Measurements from ENCODE around the gene BMP6. TPM values are rescaled to one million over a fixed set of nuclear protein-coding genes. Genes with fewer than 3 reads are reported as not detected.

BMP6 gene
- total RNA-seq, 1 donor from 2014 or later: 2.1 TPM

DNA sequence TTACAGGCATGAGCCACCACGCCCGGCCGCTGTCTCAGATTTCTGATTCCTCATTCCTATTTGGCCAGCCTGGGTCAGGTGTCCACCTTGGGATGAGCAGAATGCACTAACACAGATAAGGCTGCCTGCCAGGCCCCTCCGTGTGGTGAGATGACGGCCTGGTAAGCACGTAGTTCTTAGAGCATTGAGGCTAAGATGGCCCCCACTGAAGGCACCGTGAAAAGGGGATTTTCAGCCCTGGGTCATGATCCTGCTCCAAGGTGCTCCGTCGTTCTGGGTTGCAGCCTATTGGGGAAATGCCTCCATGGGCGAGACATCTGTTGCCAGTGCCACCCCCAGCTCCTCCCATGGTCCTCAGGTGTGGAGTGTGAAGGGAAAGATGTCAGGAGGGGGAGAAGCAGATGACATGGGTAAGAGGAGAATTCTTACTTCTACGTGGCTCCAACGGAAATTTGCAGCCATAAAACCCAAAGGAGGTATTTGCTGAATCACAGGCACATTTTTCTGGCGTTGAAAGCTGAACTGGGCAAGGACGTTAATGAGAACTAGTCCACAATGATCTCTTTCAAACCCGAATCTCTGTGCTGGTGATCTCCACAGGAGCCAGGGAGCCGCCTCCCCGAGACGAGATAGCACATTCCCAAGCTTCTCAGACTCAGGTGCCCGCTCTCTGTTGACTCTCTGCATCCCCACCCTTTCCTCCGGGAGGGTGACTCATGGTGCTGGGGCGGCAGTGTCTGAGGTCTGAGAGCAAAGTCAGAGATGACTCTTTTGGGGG, 34.0 kb upstream of the BMP6 start:
- no peak overlapping the region for H3K4me3 ChIP-seq (ENCODE audit: low read length in 3 of 3)
- peaks cover 0 to 6% (median 2%) of the 10 kb centered on the region in 3 donors for H3K27me3 ChIP-seq (ENCODE audit: control insufficient read depth in 3 of 3, insufficient read depth in 3 of 3, low read length in 3 of 3)
- H3K27ac ChIP-seq (ENCODE audit: low read depth, low read length): no peak overlapping the region
- H3K36me3 ChIP-seq (ENCODE audit: control insufficient read depth in 3 of 3, insufficient read depth in 3 of 3, low read length in 3 of 3): no peaks in the 10 kb centered on the region
- H3K4me1 ChIP-seq (ENCODE audit: control insufficient read depth in 3 of 3, insufficient read depth in 3 of 3, low read length in 3 of 3): no peaks in the 10 kb centered on the region
- H3K9ac ChIP-seq (ENCODE audit: low read depth in 1 of 3, low read length in 3 of 3): no peak overlapping the region
- no peaks in the 10 kb centered on the region for H3K9me3 ChIP-seq (ENCODE audit: control insufficient read depth in 3 of 3, low read length in 3 of 3)

DNA sequence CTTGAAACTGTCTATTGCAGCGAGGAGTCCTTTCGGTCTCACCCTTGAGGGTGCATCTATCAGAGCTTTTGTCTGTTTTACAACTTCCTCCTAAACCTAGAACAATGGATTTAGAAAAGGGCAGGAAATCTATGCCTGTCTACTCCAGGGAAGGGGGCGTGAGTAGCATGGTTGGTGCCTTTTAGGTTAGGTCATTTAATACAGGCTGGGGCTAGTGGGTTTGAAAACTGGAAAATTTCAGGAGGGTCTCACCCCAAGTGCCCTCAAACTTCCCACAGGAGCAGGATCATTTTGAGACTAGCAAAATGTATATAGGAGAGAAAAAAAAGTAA, 33.5 kb upstream of the BMP6 start:
- Histone ChIP-seq H3K9ac (ENCODE audit: low read depth in 1 of 3, low read length in 3 of 3) (no peak overlapping the region), H3K4me3 (ENCODE audit: low read length in 3 of 3) (no peak overlapping the region), H3K4me1 (ENCODE audit: control insufficient read depth in 3 of 3, insufficient read depth in 3 of 3, low read length in 3 of 3) (no peaks in the 10 kb centered on the region), H3K27ac (ENCODE audit: low read depth, low read length) (no peak overlapping the region), H3K36me3 (ENCODE audit: control insufficient read depth in 3 of 3, insufficient read depth in 3 of 3, low read length in 3 of 3) (no peaks in the 10 kb centered on the region), H3K9me3 (ENCODE audit: control insufficient read depth in 3 of 3, low read length in 3 of 3) (no peaks in the 10 kb centered on the region), H3K27me3 (ENCODE audit: control insufficient read depth in 3 of 3, insufficient read depth in 3 of 3, low read length in 3 of 3) (peaks cover 0 to 6% (median 2%) of the 10 kb centered on the region in 3 donors)

DNA sequence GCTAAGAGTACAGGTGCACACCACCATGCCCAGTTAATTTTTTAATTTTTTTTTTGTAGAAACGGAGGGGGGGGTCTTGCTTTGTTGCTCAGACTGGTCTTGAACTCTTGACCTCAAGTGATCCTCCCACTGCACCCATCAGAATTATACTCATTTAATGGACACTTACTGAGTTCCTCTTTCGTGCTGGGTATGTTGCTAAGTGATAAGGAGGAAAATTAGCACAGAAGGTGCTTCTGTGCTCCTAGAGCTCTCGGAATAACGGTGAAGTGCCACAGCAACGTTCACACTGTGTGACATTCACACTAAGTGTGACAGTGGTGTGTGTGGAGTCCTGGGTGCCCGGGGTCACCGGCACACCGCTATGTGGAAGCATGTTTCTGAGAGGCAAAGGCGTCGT, 32.1 kb upstream of the BMP6 start:
- Histone ChIP-seq H3K36me3 (ENCODE audit: control insufficient read depth in 3 of 3, insufficient read depth in 3 of 3, low read length in 3 of 3) (no peaks in the 10 kb centered on the region), H3K9me3 (ENCODE audit: control insufficient read depth in 3 of 3, low read length in 3 of 3) (no peaks in the 10 kb centered on the region)

GRCh38 chr6:7696061-7696460, 29.8 kb upstream of the BMP6 start:
- Histone ChIP-seq H3K27me3 (ENCODE audit: control insufficient read depth in 3 of 3, insufficient read depth in 3 of 3, low read length in 3 of 3) (peaks cover 0 to 2% (median 0%) of the 10 kb centered on the region in 3 donors), H3K9me3 (ENCODE audit: control insufficient read depth in 3 of 3, low read length in 3 of 3) (no peaks in the 10 kb centered on the region), H3K9ac (ENCODE audit: low read depth in 1 of 3, low read length in 3 of 3) (no peak overlapping the region), H3K27ac (ENCODE audit: low read depth, low read length) (no peak overlapping the region), H3K4me3 (ENCODE audit: low read length in 3 of 3) (no peak overlapping the region), H3K4me1 (ENCODE audit: control insufficient read depth in 3 of 3, insufficient read depth in 3 of 3, low read length in 3 of 3) (no peaks in the 10 kb centered on the region), H3K36me3 (ENCODE audit: control insufficient read depth in 3 of 3, insufficient read depth in 3 of 3, low read length in 3 of 3) (no peaks in the 10 kb centered on the region)

More for the DNA sequence above, 32.1 kb upstream of the BMP6 start:
- Histone ChIP-seq H3K27ac (ENCODE audit: low read depth, low read length) (no peak overlapping the region), H3K27me3 (ENCODE audit: control insufficient read depth in 3 of 3, insufficient read depth in 3 of 3, low read length in 3 of 3) (peaks cover 0 to 6% (median 2%) of the 10 kb centered on the region in 3 donors), H3K4me3 (ENCODE audit: low read length in 3 of 3) (no peak overlapping the region), H3K4me1 (ENCODE audit: control insufficient read depth in 3 of 3, insufficient read depth in 3 of 3, low read length in 3 of 3) (no peaks in the 10 kb centered on the region), H3K9ac (ENCODE audit: low read depth in 1 of 3, low read length in 3 of 3) (no peak overlapping the region)

GRCh38 chr6:7697432-7697819, 28.5 kb upstream of the BMP6 start:
- Histone ChIP-seq H3K9ac (ENCODE audit: low read depth in 1 of 3, low read length in 3 of 3) (no peak overlapping the region), H3K4me3 (ENCODE audit: low read length in 3 of 3) (no peak overlapping the region), H3K36me3 (ENCODE audit: control insufficient read depth in 3 of 3, insufficient read depth in 3 of 3, low read length in 3 of 3) (no peaks in the 10 kb centered on the region), H3K27ac (ENCODE audit: low read depth, low read length) (no peak overlapping the region), H3K9me3 (ENCODE audit: control insufficient read depth in 3 of 3, low read length in 3 of 3) (no peaks in the 10 kb centered on the region), H3K27me3 (ENCODE audit: control insufficient read depth in 3 of 3, insufficient read depth in 3 of 3, low read length in 3 of 3) (no peaks in the 10 kb centered on the region), H3K4me1 (ENCODE audit: control insufficient read depth in 3 of 3, insufficient read depth in 3 of 3, low read length in 3 of 3) (no peaks in the 10 kb centered on the region)

GRCh38 chr6:7697820-7698623, 27.9 kb upstream of the BMP6 start:
- no peaks in the 10 kb centered on the region for H3K36me3 ChIP-seq (ENCODE audit: control insufficient read depth in 3 of 3, insufficient read depth in 3 of 3, low read length in 3 of 3)
- H3K27ac ChIP-seq (ENCODE audit: low read depth, low read length): no peak overlapping the region
- H3K9me3 ChIP-seq (ENCODE audit: control insufficient read depth in 3 of 3, low read length in 3 of 3): no peaks in the 10 kb centered on the region
- H3K4me1 ChIP-seq (ENCODE audit: control insufficient read depth in 3 of 3, insufficient read depth in 3 of 3, low read length in 3 of 3): no peaks in the 10 kb centered on the region
- H3K9ac ChIP-seq (ENCODE audit: low read depth in 1 of 3, low read length in 3 of 3): no peak overlapping the region
- H3K4me3 ChIP-seq (ENCODE audit: low read length in 3 of 3): no peak overlapping the region
- H3K27me3 ChIP-seq (ENCODE audit: control insufficient read depth in 3 of 3, insufficient read depth in 3 of 3, low read length in 3 of 3): no peaks in the 10 kb centered on the region

DNA sequence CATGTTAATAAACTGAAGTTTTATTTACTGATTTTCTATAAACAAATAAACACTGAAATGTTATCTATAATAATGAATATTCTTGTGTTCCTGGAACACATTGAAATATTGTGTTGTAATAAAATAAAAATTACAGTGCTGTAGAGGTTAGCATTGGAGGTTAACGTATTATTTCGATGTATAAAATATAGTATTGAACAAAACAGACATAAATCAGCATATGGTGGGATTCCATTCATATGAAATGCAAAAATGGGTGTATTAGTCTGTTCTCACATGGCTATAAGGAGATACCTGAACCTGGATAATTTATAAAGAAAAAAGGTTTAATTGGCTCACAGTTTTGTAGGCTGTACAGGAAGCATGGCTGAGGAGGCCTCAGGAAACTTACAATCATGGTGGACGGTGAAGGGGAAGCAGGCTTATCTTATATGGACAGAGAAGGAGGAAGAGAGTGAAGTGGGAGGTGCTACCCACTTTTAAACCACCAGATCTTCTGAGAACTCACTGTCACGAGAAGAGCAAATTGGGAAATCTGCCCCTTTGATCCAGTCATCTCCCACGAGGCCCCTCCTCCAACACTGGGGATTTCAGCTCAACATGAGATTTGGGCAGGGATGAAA, 24.6 kb upstream of the BMP6 start:
- Histone ChIP-seq H3K4me1 (ENCODE audit: control insufficient read depth in 3 of 3, insufficient read depth in 3 of 3, low read length in 3 of 3) (no peaks in the 10 kb centered on the region), H3K27me3 (ENCODE audit: control insufficient read depth in 3 of 3, insufficient read depth in 3 of 3, low read length in 3 of 3) (no peaks in the 10 kb centered on the region), H3K36me3 (ENCODE audit: control insufficient read depth in 3 of 3, insufficient read depth in 3 of 3, low read length in 3 of 3) (no peaks in the 10 kb centered on the region), H3K4me3 (ENCODE audit: low read length in 3 of 3) (no peak overlapping the region), H3K9ac (ENCODE audit: low read depth in 1 of 3, low read length in 3 of 3) (no peak overlapping the region), H3K9me3 (ENCODE audit: control insufficient read depth in 3 of 3, low read length in 3 of 3) (no peaks in the 10 kb centered on the region), H3K27ac (ENCODE audit: low read depth, low read length) (no peak overlapping the region)

DNA sequence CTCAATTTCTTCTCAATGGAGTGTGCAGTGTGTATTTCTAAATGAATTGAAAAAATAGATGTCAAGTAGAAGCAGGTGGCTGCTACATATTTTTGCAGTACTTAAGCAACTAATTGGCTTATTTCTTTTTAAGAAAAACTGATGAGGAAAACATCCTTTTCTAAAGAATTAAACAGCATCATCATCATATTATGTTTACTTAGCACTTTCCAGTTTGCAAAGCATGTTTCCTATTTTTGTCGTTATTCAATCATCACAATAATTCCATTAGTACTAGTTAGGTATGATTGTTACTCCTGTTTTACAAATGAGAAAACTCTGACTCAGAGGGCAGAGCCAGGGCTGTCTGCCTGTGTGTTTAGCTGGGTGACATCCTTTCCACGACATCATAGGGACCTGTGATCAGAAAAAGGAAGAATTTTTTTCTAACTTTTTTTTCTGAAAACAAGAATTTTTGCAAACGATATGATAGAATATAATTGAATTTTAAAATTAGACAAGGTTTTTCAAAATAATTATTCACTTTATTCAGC, 22.7 kb upstream of the BMP6 start:
- Histone ChIP-seq H3K27ac (ENCODE audit: low read depth, low read length) (no peak overlapping the region), H3K4me1 (ENCODE audit: control insufficient read depth in 3 of 3, insufficient read depth in 3 of 3, low read length in 3 of 3) (no peaks in the 10 kb centered on the region), H3K4me3 (ENCODE audit: low read length in 3 of 3) (no peak overlapping the region), H3K36me3 (ENCODE audit: control insufficient read depth in 3 of 3, insufficient read depth in 3 of 3, low read length in 3 of 3) (no peaks in the 10 kb centered on the region), H3K27me3 (ENCODE audit: control insufficient read depth in 3 of 3, insufficient read depth in 3 of 3, low read length in 3 of 3) (no peaks in the 10 kb centered on the region), H3K9me3 (ENCODE audit: control insufficient read depth in 3 of 3, low read length in 3 of 3) (no peaks in the 10 kb centered on the region), H3K9ac (ENCODE audit: low read depth in 1 of 3, low read length in 3 of 3) (no peak overlapping the region)

GRCh38 chr6:7705483-7705882, 20.4 kb upstream of the BMP6 start:
- Histone ChIP-seq H3K36me3 (ENCODE audit: control insufficient read depth in 3 of 3, insufficient read depth in 3 of 3, low read length in 3 of 3) (no peaks in the 10 kb centered on the region), H3K9me3 (ENCODE audit: control insufficient read depth in 3 of 3, low read length in 3 of 3) (no peaks in the 10 kb centered on the region), H3K4me1 (ENCODE audit: control insufficient read depth in 3 of 3, insufficient read depth in 3 of 3, low read length in 3 of 3) (no peaks in the 10 kb centered on the region), H3K9ac (ENCODE audit: low read depth in 1 of 3, low read length in 3 of 3) (no peak overlapping the region), H3K27me3 (ENCODE audit: control insufficient read depth in 3 of 3, insufficient read depth in 3 of 3, low read length in 3 of 3) (no peaks in the 10 kb centered on the region), H3K4me3 (ENCODE audit: low read length in 3 of 3) (no peak overlapping the region), H3K27ac (ENCODE audit: low read depth, low read length) (no peak overlapping the region)

GRCh38 chr6:7706269-7706668, 19.6 kb upstream of the BMP6 start:
- Histone ChIP-seq H3K27ac (ENCODE audit: low read depth, low read length) (no peak overlapping the region), H3K9ac (ENCODE audit: low read depth in 1 of 3, low read length in 3 of 3) (no peak overlapping the region)

More at GRCh38 chr6:7706269-7706668, 19.6 kb upstream of the BMP6 start:
- no peaks in the 10 kb centered on the region for H3K36me3 ChIP-seq (ENCODE audit: control insufficient read depth in 3 of 3, insufficient read depth in 3 of 3, low read length in 3 of 3)
- no peaks in the 10 kb centered on the region for H3K4me1 ChIP-seq (ENCODE audit: control insufficient read depth in 3 of 3, insufficient read depth in 3 of 3, low read length in 3 of 3)
- no peaks in the 10 kb centered on the region for H3K27me3 ChIP-seq (ENCODE audit: control insufficient read depth in 3 of 3, insufficient read depth in 3 of 3, low read length in 3 of 3)
- H3K4me3 ChIP-seq (ENCODE audit: low read length in 3 of 3): no peak overlapping the region
- H3K9me3 ChIP-seq (ENCODE audit: control insufficient read depth in 3 of 3, low read length in 3 of 3): no peaks in the 10 kb centered on the region
